Measurements from ENCODE around the gene CHAT.

CHAT gene

DNA sequence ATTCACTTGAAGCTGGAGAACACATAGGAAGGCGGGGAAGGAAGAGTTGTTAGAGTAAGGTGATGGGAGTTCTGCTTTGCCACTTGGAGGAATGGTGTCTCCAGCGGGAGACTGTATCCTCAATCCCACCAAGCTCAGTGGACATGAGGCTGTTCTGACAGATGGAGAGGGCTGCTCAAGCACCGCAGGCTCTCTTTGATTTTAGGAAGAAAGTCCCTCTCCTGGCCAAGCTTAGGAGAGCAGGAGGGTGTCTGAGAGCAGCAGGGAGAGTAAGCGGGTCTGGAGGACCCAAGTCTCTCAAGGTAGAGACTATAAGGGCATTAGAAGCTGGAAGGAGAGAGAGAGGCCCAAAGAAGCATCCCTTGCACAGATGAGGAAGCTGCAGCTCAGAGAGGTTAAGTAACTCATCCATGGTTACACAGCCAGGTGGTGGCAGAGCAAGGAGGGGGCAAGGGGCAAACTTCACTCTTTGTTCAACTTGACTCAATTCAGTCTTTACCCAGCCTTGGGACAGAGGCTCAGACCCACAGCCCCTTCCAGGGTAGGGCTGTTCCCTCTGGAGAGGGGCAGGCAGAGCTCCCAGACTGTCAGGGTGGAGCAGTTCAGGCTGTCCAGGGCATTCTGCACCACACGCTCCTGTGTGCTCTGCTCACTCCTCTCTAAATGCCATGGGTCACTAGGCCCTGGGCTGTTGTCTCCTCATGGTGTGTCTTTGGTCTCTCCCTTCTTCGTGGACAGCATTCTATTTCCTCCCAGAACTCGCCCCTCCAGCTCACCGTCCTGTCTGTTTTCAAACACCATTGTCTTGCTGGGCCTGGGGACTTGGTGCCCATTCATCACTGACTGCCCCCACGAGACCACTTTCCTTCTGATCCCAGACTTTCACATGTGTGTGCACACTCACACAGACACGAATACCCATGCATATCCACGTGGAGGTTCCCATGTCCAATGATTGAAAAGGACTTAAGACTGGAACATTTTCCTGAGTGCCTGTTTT, 8.9 kb downstream of the CHAT start:
- ChIA-PET CTCF (no interaction called here), POLR2A (no interaction called here)
- no peak overlapping the region for H3K4me3 ChIP-seq (ENCODE audit: control insufficient read depth in 1 of 7, extremely low read depth in 1 of 7, insufficient read depth in 4 of 7, low read depth in 2 of 7, low read length in 6 of 7)
- 72% methylated on average over 9 of the region's 11 CpGs for WGBS (ENCODE audit: insufficient coverage)
- no peaks in the 10 kb centered on the region for H3K9me3 ChIP-seq (ENCODE audit: control extremely low read depth in 1 of 5, control insufficient read depth in 4 of 5, insufficient read depth in 2 of 5, low read depth in 1 of 5, low read length in 4 of 5)
- H3K27me3 ChIP-seq (replicated peaks in 2 of 5; ENCODE audit: control insufficient read depth in 4 of 5, insufficient read depth in 5 of 5, low read length in 4 of 5): peaks cover 4 to 73% (median 11%) of the 10 kb centered on the region in 5 experiments
- H3K36me3 ChIP-seq (ENCODE audit: control insufficient read depth in 4 of 4, insufficient read depth in 4 of 4, low read length in 3 of 4): no peaks in the 10 kb centered on the region
- H3K27ac ChIP-seq (ENCODE audit: insufficient read depth in 1 of 2, low read depth in 1 of 2, low read length in 2 of 2, poor library complexity in 1 of 2, severe bottlenecking in 2 of 2): no peak overlapping the region
- H3K4me1 ChIP-seq (ENCODE audit: control extremely low read depth in 1 of 4, control insufficient read depth in 4 of 4, insufficient read depth in 4 of 4, low read length in 3 of 4): no peaks in the 10 kb centered on the region
- no peak for DNase-seq

DNA sequence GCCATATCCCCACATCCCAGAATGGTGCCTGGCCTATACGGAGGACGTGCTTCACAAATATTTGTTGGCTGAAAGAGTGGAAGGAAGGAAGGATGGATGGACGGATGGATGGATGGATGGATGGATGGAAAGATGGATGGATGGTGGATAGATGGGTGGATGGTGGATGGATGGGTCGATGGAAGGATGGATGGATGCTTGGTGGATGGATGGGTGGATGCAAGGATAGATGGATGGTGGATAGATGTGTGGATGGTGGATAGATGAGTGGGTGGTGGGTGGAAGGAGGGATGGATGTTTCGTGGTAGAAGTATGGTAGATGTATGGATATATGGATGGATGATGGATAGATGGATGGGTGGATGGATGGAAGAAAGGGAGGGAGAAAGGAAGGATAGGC, 10.8 kb downstream of the CHAT start:
- POLR2A ChIA-PET: no interaction called here
- CTCF ChIA-PET: no interaction called here
- Histone ChIP-seq H3K9me3 (ENCODE audit: control extremely low read depth in 1 of 5, control insufficient read depth in 4 of 5, insufficient read depth in 2 of 5, low read depth in 1 of 5, low read length in 4 of 5) (no peaks in the 10 kb centered on the region), H3K36me3 (ENCODE audit: control insufficient read depth in 4 of 4, insufficient read depth in 4 of 4, low read length in 3 of 4) (no peaks in the 10 kb centered on the region), H3K4me1 (ENCODE audit: control extremely low read depth in 1 of 4, control insufficient read depth in 4 of 4, insufficient read depth in 4 of 4, low read length in 3 of 4) (no peaks in the 10 kb centered on the region), H3K27me3 (replicated peaks in 2 of 5; ENCODE audit: control insufficient read depth in 4 of 5, insufficient read depth in 5 of 5, low read length in 4 of 5) (peaks cover 0 to 62% (median 0%) of the 10 kb centered on the region in 5 experiments), H3K4me3 (ENCODE audit: control insufficient read depth in 1 of 7, extremely low read depth in 1 of 7, insufficient read depth in 4 of 7, low read depth in 2 of 7, low read length in 6 of 7) (no peak overlapping the region), H3K27ac (ENCODE audit: insufficient read depth in 1 of 2, low read depth in 1 of 2, low read length in 2 of 2, poor library complexity in 1 of 2, severe bottlenecking in 2 of 2) (no peak overlapping the region)
- no peak for DNase-seq
- WGBS (ENCODE audit: insufficient coverage): 76% methylated on average over 5 of the region's 5 CpGs

DNA sequence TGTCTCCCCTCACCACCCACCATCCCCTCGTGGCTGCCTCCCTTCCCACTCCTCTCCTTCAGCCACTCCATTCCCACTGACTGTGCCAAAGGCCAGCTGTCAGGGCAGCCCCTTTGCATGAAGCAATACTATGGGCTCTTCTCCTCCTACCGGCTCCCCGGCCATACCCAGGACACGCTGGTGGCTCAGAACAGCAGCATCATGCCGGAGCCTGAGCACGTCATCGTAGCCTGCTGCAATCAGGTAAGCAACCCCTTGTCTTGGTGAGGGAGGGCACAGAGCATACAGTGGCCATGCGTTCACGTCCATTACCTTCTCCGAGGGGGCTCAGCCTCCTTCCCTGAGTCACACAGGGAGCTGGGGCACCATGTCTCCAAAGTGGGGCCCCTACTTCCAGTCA, 11.6 kb downstream of the CHAT start:
- 90% methylated on average over 10 of the region's 10 CpGs for WGBS (ENCODE audit: insufficient coverage)
- Histone ChIP-seq H3K27ac (ENCODE audit: insufficient read depth in 1 of 2, low read depth in 1 of 2, low read length in 2 of 2, poor library complexity in 1 of 2, severe bottlenecking in 2 of 2) (no peak overlapping the region), H3K4me1 (ENCODE audit: control extremely low read depth in 1 of 4, control insufficient read depth in 4 of 4, insufficient read depth in 4 of 4, low read length in 3 of 4) (no peaks in the 10 kb centered on the region), H3K36me3 (ENCODE audit: control insufficient read depth in 4 of 4, insufficient read depth in 4 of 4, low read length in 3 of 4) (no peaks in the 10 kb centered on the region), H3K4me3 (ENCODE audit: control insufficient read depth in 1 of 7, extremely low read depth in 1 of 7, insufficient read depth in 4 of 7, low read depth in 2 of 7, low read length in 6 of 7) (no peak overlapping the region), H3K9me3 (ENCODE audit: control extremely low read depth in 1 of 5, control insufficient read depth in 4 of 5, insufficient read depth in 2 of 5, low read depth in 1 of 5, low read length in 4 of 5) (no peaks in the 10 kb centered on the region), H3K27me3 (replicated peaks in 2 of 5; ENCODE audit: control insufficient read depth in 4 of 5, insufficient read depth in 5 of 5, low read length in 4 of 5) (peaks cover 0 to 55% (median 0%) of the 10 kb centered on the region in 5 experiments)
- DNase-seq: no peak
- ChIA-PET POLR2A (no interaction called here), CTCF (no interaction called here)

DNA sequence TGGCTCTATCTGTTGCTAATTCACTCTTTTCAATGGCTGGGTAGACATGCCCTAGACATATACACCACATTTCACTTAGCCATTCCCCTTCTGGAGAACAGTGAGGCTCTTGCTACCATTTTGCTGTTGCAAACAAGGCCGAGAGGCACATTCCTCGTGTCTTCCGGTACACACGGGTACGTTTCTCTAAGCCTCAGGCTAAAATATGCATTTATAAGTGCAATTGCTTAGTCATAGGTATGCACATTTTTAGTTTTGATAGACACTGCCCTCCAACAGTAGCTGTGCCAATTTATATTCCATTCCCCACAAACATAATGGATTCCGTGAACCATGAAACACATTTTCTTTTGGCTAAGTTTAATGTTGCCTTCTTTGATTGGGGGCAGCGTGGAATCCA, 13.2 kb downstream of the CHAT start:
- Histone ChIP-seq H3K27me3 (replicated peaks in 2 of 5; ENCODE audit: control insufficient read depth in 4 of 5, insufficient read depth in 5 of 5, low read length in 4 of 5) (peaks cover 0 to 50% (median 0%) of the 10 kb centered on the region in 5 experiments), H3K27ac (ENCODE audit: insufficient read depth in 1 of 2, low read depth in 1 of 2, low read length in 2 of 2, poor library complexity in 1 of 2, severe bottlenecking in 2 of 2) (no peak overlapping the region), H3K4me3 (ENCODE audit: control insufficient read depth in 1 of 7, extremely low read depth in 1 of 7, insufficient read depth in 4 of 7, low read depth in 2 of 7, low read length in 6 of 7) (no peak overlapping the region), H3K4me1 (ENCODE audit: control extremely low read depth in 1 of 4, control insufficient read depth in 4 of 4, insufficient read depth in 4 of 4, low read length in 3 of 4) (no peaks in the 10 kb centered on the region), H3K9me3 (ENCODE audit: control extremely low read depth in 1 of 5, control insufficient read depth in 4 of 5, insufficient read depth in 2 of 5, low read depth in 1 of 5, low read length in 4 of 5) (no peaks in the 10 kb centered on the region), H3K36me3 (ENCODE audit: control insufficient read depth in 4 of 4, insufficient read depth in 4 of 4, low read length in 3 of 4) (no peaks in the 10 kb centered on the region)
- ChIA-PET CTCF (no interaction called here), POLR2A (no interaction called here)
- no peak for DNase-seq
- 92% methylated on average over 7 of the region's 7 CpGs for WGBS (ENCODE audit: insufficient coverage)

DNA sequence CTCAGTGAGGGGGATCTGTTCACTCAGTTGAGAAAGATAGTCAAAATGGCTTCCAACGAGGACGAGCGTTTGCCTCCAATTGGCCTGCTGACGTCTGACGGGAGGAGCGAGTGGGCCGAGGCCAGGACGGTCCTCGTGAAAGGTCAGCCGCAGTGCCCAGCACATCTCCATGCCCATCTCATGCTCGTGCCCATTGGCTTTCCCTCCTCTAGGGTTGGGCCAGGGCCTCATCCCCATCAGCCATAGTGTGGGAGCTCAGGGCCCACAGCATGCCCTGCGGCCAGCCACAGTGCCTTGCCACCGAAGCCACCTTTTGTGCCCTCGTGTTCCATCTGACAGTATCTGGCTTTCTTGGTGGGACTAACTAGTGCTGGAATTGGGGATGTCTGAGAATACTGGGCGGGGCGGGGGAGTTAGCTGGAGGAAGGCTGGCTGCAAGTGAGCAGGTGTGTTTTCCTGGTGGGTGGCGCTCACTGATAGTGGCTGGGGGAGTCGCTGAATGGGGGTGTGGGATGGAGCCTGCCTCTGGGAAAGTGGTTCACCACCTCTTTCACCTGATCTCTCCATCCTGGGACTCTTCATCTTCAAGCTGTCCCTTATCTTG, 13.9 kb downstream of the CHAT start:
- ChIA-PET POLR2A (no interaction called here), CTCF (no interaction called here)
- WGBS (ENCODE audit: insufficient coverage): 97% methylated on average over 14 of the region's 18 CpGs
- no peaks in the 10 kb centered on the region for H3K9me3 ChIP-seq (ENCODE audit: control extremely low read depth in 1 of 5, control insufficient read depth in 4 of 5, insufficient read depth in 2 of 5, low read depth in 1 of 5, low read length in 4 of 5)
- H3K36me3 ChIP-seq (ENCODE audit: control insufficient read depth in 4 of 4, insufficient read depth in 4 of 4, low read length in 3 of 4): no peaks in the 10 kb centered on the region
- H3K27me3 ChIP-seq (replicated peaks in 2 of 5; ENCODE audit: control insufficient read depth in 4 of 5, insufficient read depth in 5 of 5, low read length in 4 of 5): peaks cover 0 to 48% (median 4%) of the 10 kb centered on the region in 5 experiments
- H3K4me3 ChIP-seq (ENCODE audit: control insufficient read depth in 1 of 7, extremely low read depth in 1 of 7, insufficient read depth in 4 of 7, low read depth in 2 of 7, low read length in 6 of 7): no peak overlapping the region
- H3K27ac ChIP-seq (ENCODE audit: insufficient read depth in 1 of 2, low read depth in 1 of 2, low read length in 2 of 2, poor library complexity in 1 of 2, severe bottlenecking in 2 of 2): no peak overlapping the region
- no peaks in the 10 kb centered on the region for H3K4me1 ChIP-seq (ENCODE audit: control extremely low read depth in 1 of 4, control insufficient read depth in 4 of 4, insufficient read depth in 4 of 4, low read length in 3 of 4)
- no peak for DNase-seq

DNA sequence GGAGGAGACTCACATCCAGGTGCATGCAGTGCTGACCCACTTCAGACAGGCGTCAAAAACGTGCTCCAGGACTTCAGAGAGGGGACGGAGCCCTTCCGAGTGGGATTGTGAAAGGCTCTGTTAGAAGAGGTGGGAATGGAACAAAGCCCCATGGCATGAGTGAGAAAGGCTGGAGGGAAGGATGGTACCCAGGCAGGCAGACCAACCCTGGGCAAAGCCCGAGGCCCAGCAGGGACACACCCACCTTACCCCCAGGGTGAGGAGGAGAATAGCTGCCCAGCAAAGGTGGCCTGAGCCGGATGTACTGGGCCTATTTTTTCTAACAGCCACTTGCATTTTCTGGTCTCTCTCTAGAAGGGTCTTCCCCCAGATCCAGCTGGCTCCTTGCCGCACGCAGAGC, 14.8 kb downstream of the CHAT start:
- H3K4me1 ChIP-seq (ENCODE audit: control extremely low read depth in 1 of 4, control insufficient read depth in 4 of 4, insufficient read depth in 4 of 4, low read length in 3 of 4): no peaks in the 10 kb centered on the region
- CTCF ChIA-PET: no interaction called here
- 83% methylated on average over 6 of the region's 8 CpGs for WGBS (ENCODE audit: insufficient coverage)
- H3K27ac ChIP-seq (ENCODE audit: insufficient read depth in 1 of 2, low read depth in 1 of 2, low read length in 2 of 2, poor library complexity in 1 of 2, severe bottlenecking in 2 of 2): no peak overlapping the region
- H3K27me3 ChIP-seq (replicated peaks in 2 of 5; ENCODE audit: control insufficient read depth in 4 of 5, insufficient read depth in 5 of 5, low read length in 4 of 5): peaks cover 0 to 52% (median 10%) of the 10 kb centered on the region in 5 experiments
- no peaks in the 10 kb centered on the region for H3K9me3 ChIP-seq (ENCODE audit: control extremely low read depth in 1 of 5, control insufficient read depth in 4 of 5, insufficient read depth in 2 of 5, low read depth in 1 of 5, low read length in 4 of 5)
- H3K4me3 ChIP-seq (ENCODE audit: control insufficient read depth in 1 of 7, extremely low read depth in 1 of 7, insufficient read depth in 4 of 7, low read depth in 2 of 7, low read length in 6 of 7): no peak overlapping the region
- POLR2A ChIA-PET: no interaction called here
- no peak for DNase-seq
- no peaks in the 10 kb centered on the region for H3K36me3 ChIP-seq (ENCODE audit: control insufficient read depth in 4 of 4, insufficient read depth in 4 of 4, low read length in 3 of 4)

DNA sequence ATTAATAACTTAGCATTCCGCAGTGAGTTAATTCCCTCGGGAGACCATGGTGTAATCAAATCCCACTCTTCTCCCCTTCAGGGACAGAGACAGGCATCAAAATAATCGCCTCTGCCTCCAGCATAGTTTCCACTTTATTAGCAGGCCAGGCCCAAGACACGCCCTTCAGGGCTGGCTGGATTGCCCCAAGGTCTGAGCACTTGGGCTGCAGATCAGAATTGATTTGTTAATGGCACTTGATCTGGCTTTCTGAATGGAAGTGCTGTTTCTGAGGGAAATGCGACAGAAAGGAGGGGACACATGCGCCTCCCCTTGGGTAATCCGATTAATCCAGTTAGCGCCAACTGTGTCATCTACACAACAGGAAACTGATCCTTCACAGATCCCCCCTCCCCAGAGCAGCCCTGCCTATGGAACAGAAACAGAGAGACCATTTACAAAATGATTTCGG, 15.6 kb downstream of the CHAT start:
- POLR2A ChIA-PET: no interaction called here
- Histone ChIP-seq H3K4me1 (ENCODE audit: control extremely low read depth in 1 of 4, control insufficient read depth in 4 of 4, insufficient read depth in 4 of 4, low read length in 3 of 4) (no peaks in the 10 kb centered on the region), H3K9me3 (ENCODE audit: control extremely low read depth in 1 of 5, control insufficient read depth in 4 of 5, insufficient read depth in 2 of 5, low read depth in 1 of 5, low read length in 4 of 5) (no peaks in the 10 kb centered on the region), H3K4me3 (ENCODE audit: control insufficient read depth in 1 of 7, extremely low read depth in 1 of 7, insufficient read depth in 4 of 7, low read depth in 2 of 7, low read length in 6 of 7) (no peak overlapping the region), H3K27ac (ENCODE audit: insufficient read depth in 1 of 2, low read depth in 1 of 2, low read length in 2 of 2, poor library complexity in 1 of 2, severe bottlenecking in 2 of 2) (no peak overlapping the region), H3K36me3 (ENCODE audit: control insufficient read depth in 4 of 4, insufficient read depth in 4 of 4, low read length in 3 of 4) (no peaks in the 10 kb centered on the region), H3K27me3 (replicated peaks in 2 of 5; ENCODE audit: control insufficient read depth in 4 of 5, insufficient read depth in 5 of 5, low read length in 4 of 5) (peaks cover 0 to 52% (median 14%) of the 10 kb centered on the region in 5 experiments)
- WGBS (ENCODE audit: insufficient coverage): 87% methylated on average over 9 of the region's 9 CpGs
- DNase-seq: no peak
- CTCF ChIA-PET: no interaction called here
